ENCODE measurements around the gene ZBTB3.
"Not testable (repeated sequence)": the region's sequence is repeated elsewhere in the genome, so short reads cannot be mapped to it uniquely, and the experiment has no call there.

ZBTB3 gene

GRCh38 chr11:62721994-62722393, 32.0 kb downstream of the ZBTB3 start:
- DNase-seq (ENCODE audit: low read depth), result no peak
- H3K4me3 ChIP-seq (ENCODE audit: low read depth, low read length), result no peak overlapping the region

DNA sequence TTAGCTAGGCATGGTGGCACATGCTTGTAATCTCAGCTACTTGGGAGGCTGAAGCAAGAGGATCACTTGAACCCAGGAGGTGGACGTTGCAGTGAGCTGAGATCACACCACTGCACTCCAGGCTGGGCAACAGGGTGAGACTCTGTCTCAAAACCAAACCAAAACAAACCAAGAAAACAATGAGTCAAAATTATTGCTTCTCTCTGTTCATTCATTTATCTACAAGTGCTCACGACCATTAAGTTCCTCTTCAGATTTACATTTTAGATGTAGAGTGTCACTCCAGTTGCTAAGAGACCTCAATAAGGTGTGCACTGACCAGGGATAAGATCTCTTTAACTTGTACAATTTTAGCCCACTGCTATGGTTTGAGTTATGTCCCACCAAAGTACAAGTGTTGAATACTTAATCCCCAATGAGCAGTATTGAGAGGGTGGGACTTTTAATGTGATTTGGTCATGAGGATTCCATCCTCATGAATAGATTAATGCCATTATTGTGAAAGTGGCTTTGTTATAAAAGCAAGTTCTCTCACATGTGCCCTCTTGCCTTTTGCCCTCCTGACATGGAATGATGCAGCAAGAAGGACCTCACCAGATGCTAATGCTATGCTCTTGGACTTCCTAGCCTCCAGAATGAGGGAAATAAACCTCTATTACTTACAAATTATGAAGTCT, 34.5 kb downstream of the ZBTB3 start:
- DNase-seq (ENCODE audit: low read depth), result no peak
- H3K4me3 ChIP-seq (ENCODE audit: low read depth, low read length), result no peak overlapping the region

DNA sequence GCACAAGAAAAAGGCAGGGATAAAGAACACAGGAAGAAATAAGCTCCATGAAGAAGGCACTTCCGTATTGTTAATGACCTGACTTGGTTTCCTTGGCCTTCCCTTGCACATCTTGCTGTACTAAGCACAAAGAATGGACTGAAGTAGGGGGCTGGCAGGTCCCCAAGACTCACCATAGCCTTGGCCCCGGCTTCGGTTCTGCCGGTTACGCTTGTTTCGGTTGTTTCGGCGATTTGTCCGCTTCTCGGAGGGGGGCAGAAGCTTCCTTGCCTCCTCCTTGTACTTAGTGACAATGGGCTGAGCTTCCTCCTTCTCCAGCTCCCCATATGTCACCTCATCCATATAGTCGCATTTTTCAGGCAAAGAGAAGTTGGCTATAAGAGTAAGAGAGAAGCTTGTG, 37.1 kb downstream of the ZBTB3 start:
- H3K4me3 ChIP-seq (ENCODE audit: low read depth, low read length), result no peak overlapping the region
- no peak for DNase-seq (ENCODE audit: low read depth)

GRCh38 chr11:62716206-62716605, 37.8 kb downstream of the ZBTB3 start:
- H3K4me3 ChIP-seq (ENCODE audit: low read depth, low read length), result no peak overlapping the region
- no peak for DNase-seq (ENCODE audit: low read depth)

DNA sequence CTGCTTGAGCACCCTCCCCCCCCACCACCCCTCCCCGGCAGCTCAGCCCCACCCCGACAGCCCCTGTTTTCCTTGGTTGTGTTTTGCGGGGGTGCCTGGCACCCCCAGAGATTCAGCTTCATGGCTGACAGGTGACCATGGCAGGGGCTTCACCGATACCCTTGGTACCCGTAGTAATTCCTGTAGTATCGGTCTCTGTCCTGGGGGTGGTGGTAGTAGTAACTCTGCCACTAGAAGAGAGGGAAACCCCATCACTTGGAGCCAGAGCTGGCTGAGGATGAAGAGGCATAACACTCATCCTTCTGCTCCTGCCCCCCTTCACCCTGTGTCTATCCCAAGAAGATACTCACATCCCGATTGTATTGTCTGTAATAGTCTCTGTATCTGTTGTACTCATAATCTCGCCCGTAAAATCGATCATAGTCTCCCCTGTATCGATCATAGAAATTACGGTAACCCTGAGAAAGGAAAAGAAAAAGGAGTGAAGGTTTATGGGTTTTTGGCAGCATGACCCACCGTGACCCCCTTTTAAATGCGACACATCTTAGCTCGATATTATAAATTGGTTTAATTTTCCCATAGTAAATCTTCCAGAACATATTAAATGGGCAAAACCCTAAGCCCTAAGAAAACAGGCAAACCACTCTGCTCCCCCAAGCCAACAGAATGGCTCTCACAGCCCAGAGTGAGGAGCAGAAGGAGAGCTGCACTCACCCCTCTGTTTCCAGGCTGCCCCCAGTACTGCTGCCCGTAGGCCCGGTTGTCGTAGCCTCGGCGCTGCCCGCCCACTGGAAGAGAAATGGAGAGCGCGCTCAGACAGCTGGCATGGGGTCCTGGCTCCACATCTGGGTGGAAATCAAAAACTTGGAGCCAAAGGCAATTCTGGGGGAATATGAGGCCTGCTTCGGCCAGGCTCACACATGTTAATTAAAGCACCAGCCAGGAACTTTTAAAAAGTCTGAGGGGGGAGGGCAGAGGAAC, 38.5 kb downstream of the ZBTB3 start:
- no peak for DNase-seq (ENCODE audit: low read depth)

DNA sequence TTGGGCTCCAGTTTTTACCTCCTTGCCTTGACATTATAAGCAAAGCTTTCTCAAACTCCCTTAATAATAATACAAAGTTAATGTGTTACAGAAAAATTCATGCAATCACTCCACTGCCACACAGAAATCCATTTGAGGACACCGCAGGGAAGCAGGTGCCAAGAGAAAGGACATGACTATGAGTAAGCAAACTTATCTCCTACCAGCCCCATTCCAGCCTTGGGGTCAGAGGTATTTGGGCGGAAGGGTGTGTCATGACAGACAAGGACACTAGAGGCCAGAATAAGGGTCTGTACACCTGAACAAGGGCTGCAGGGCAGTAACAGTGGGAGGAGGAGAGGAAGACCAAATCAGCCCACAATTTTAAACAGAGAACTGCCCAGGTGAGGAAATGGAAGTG, 40.6 kb downstream of the ZBTB3 start:
- no peak overlapping the region for H3K4me3 ChIP-seq (ENCODE audit: low read depth, low read length)
- no peak for DNase-seq (ENCODE audit: low read depth)

More for the DNA sequence above, 38.5 kb downstream of the ZBTB3 start:
- no peak overlapping the region for H3K4me3 ChIP-seq (ENCODE audit: low read depth, low read length)

DNA sequence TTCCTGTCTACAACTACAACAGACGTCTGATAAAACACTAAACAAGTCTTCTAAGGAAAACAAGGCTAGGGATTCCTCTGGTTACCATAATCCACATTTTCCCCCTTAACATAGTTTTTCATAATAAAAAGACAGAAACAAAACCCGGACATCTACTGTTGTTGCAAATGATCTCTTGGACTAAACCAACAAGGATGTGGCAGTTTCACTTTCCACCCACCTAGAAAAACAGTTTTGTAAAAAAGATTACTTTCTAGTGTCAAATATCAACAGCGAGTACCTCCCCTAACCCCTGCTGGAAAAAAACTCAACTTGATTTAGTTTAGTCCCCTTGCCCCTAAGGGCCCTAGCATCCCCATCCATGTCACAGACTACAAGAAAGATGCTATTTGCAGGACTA, 41.1 kb downstream of the ZBTB3 start:
- DNase-seq (ENCODE audit: low read depth), result no peak
- no peak overlapping the region for H3K4me3 ChIP-seq (ENCODE audit: low read depth, low read length)

- no peak overlapping the region for H3K4me3 ChIP-seq (ENCODE audit: low read depth, low read length)
These were observed 41.6 kb downstream of the ZBTB3 start for GRCh38 chr11:62712276-62712812.

GRCh38 chr11:62710001-62710345, 44.0 kb downstream of the ZBTB3 start:
- H3K4me3 ChIP-seq (ENCODE audit: low read depth, low read length), result peak overlapping the region; percentile 54
- DNase-seq (ENCODE audit: low read depth), result no peak

More at GRCh38 chr11:62712276-62712812, 41.6 kb downstream of the ZBTB3 start:
- DNase-seq (ENCODE audit: low read depth), result no peak

GRCh38 chr11:62709247-62710000, 44.5 kb downstream of the ZBTB3 start:
- peak overlapping the region; percentile 54 for H3K4me3 ChIP-seq (ENCODE audit: low read depth, low read length)
- DNase-seq (ENCODE audit: low read depth), result peak; percentile 86

GRCh38 chr11:62708793-62709192, 45.2 kb downstream of the ZBTB3 start:
- no peak for DNase-seq (ENCODE audit: low read depth)
- H3K4me3 ChIP-seq (ENCODE audit: low read depth, low read length), result peak overlapping the region; percentile 54

DNA sequence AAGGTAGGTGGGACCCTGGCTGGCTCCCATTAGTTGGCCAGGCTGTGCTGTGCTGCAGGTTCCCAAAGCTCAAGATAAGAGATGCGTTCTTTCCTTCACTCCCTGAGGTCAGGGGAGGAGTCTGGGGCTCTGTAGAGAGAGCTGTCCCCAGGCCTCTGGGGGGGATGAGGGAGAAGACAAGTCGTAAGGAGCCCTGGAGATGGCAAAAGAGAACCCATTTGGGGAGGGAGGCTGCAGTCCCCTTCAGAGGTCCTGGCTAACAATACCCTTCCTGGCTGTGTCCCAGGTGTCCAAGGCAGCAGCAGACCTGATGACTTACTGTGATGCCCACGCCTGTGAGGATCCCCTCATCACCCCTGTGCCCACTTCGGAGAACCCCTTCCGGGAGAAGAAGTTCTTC, 45.6 kb downstream of the ZBTB3 start:
- H3K4me3 ChIP-seq (ENCODE audit: low read depth, low read length), result peak overlapping the region; percentile 54
- no peak for DNase-seq (ENCODE audit: low read depth)

- DNase-seq (ENCODE audit: low read depth), result no peak
- H3K4me3 ChIP-seq (ENCODE audit: low read depth, low read length), result peak within 1 kb of the TSS; percentile 61
These were observed 46.6 kb downstream of the ZBTB3 start, which contains the start of the genes BSCL2 and GNG3 for GRCh38 chr11:62707277-62707861. TSS of gene BSCL2 (minus strand) at chr11:62707424. CDS start at chr11:62707195, 229 bp downstream. TSS of gene GNG3 (plus strand) at chr11:62707676. CDS start at chr11:62708296, 620 bp downstream.

- DNase-seq (ENCODE audit: low read depth), result no peak
- peak overlapping the region; percentile 61 for H3K4me3 ChIP-seq (ENCODE audit: low read depth, low read length)
These were observed 47.1 kb downstream of the ZBTB3 start for GRCh38 chr11:62706850-62707247.

DNA sequence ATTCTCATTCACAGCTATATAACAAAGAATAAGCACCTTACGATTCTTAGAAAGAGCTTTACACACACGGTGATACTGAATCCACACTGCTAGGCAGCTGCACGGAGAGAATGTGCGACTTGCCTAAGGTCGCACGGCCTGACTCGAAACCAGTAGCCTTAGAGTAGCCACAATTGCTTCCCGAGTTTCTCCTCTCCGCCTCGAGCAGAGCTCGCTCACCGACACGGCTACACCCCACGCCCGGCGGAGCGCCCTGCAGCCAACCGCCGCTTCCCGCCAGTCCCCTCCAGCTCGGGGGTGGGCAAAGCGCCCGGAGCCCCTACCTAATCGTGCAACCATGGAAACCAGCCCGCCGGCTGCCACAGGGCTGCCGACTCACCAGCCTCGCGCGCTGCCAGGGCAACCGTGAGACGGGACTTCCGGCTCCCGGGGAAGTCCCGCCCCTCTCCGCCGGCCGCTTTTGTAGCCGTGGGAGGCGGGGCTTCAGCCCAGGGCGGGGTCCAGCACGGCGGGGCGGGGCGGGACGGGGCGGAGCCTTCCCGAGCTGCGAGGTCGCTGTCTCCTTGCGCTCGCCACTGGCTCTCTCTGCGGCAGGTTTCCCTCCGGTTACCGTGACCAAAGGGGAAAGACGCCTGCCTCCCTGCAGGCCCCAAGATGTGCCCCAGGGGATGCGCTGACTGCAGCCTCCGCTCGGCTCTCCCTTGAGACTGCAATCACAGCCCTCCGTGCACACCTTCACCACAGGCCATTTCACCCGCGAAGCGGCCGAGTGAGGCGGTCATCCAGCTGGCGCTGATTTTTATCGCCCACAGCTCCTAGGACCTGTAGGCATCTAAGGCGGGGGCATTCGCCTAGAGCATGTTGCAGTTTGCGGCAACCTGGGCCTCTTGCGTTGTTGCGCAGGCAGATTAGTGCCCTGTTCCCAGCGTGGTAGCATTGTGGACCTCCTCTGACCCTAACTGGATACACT, 47.8 kb downstream of the ZBTB3 start:
- peak; percentile 77 for DNase-seq (ENCODE audit: low read depth)
- H3K4me3 ChIP-seq (ENCODE audit: low read depth, low read length), result peak overlapping the region; percentile 61

- DNase-seq (ENCODE audit: low read depth), result no peak
- peak overlapping the region; percentile 61 for H3K4me3 ChIP-seq (ENCODE audit: low read depth, low read length)
These were observed 48.5 kb downstream of the ZBTB3 start for GRCh38 chr11:62705413-62705812.

DNA sequence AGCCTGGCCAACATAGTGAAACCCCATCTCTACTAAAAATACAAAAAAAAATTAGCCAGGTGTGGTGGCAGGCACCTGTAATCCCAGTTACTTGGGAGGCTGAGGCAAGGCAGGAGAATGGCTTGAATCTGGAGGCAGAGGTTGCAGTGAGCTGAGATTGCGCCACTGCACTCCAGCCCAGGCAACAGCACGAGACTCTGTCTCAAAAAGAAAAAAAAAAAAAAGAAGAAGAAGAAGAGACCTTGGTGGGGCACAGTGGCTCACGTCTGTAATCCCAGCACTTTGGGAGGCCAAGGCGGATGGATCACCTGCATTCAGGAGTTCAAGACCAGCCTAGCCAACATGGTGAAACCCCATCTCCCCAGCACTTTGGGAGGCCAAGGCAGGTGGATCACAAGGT, 50.0 kb downstream of the ZBTB3 start:
- not testable (repeated sequence) for H3K4me3 ChIP-seq (ENCODE audit: low read depth, low read length); DNase-seq (ENCODE audit: low read depth)

DNA sequence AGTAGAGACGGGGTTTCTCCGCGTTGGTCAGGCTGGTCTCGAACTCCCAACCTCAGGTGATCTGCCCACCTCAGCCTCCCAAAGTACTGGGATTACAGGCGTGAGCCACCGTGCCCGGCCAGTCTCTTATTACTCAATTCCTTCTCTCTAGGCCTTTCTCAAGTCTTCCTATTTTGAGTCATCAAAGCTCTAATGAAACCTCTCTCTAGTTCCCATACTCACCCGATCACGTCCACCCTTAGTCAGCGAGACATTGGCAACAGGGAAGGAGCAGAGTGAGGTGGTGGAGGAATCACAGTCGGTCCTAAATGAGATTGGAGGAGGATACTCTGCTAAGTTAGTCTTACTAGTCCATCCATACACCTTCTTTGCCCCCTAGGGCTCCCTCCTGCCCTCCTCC, 51.7 kb downstream of the ZBTB3 start:
- no peak for DNase-seq (ENCODE audit: low read depth)
- no peak overlapping the region for H3K4me3 ChIP-seq (ENCODE audit: low read depth, low read length)

All from skeletal muscle cell (primary cell).